GM12878 (cell line): Measurements from ENCODE around the gene NDUFB4.

Source experiments
- CHD1 ChIP-seq: IDR thresholded peaks from 2 replicates; pipeline ENCODE4 v1.6.1; 2012; ENCODE audit warnings: low read depth, low read length, improper control_type of control experiment
- CTCF ChIP-seq, 3 experiments: IDR thresholded peaks in 2 of 3; conservative IDR thresholded peaks in 1 of 3; 2 replicates each; pipeline ENCODE4 v1.5.1; 2011; ENCODE audit warnings: low read depth in 3 of 3, low read length in 3 of 3, mild to moderate bottlenecking in 3 of 3, control low read depth in 2 of 3, moderate library complexity in 2 of 3, inconsistent platforms in 1 of 3, mixed read lengths in 1 of 3; ENCODE audit not compliant: control insufficient read depth in 2 of 3, insufficient read depth in 1 of 3; ENCODE audit errors: extremely low read depth in 1 of 3
- EGR1 ChIP-seq, 2 experiments: IDR thresholded peaks; 1 replicate in 1 of 2; 2 replicates in 1 of 2; pipeline ENCODE4 v1.6.1; 2011 to 2012; ENCODE audit warnings: low read depth in 2 of 2, low read length in 2 of 2, borderline replicate concordance in 1 of 2, mild to moderate bottlenecking in 1 of 2, moderate library complexity in 1 of 2
- FOXM1 ChIP-seq: IDR thresholded peaks from 2 replicates; pipeline ENCODE4 v1.6.1; 2012; ENCODE audit warnings: low read depth, mild to moderate bottlenecking, inconsistent platforms, low read length, moderate library complexity
- GABPA ChIP-seq: IDR thresholded peaks from 2 replicates; pipeline ENCODE4 v1.6.1; 2014; ENCODE audit warnings: antibody characterized with exemption, low read depth, mild to moderate bottlenecking, inconsistent platforms
- GATAD2B ChIP-seq: fragments of 450-650 bp; conservative IDR thresholded peaks from 2 replicates; pipeline ENCODE4 v1.6.1; 2017; ENCODE audit warnings: low read depth, mild to moderate bottlenecking, moderate library complexity
- MTA2 ChIP-seq: fragments of 450-650 bp; IDR thresholded peaks from 2 replicates; pipeline ENCODE4 v1.6.1; 2016; ENCODE audit warnings: low read depth, mild to moderate bottlenecking, moderate library complexity
- SIX5 ChIP-seq: IDR thresholded peaks from 2 replicates; pipeline ENCODE4 v1.6.1; 2011; ENCODE audit warnings: mild to moderate bottlenecking, low read depth, low read length, moderate library complexity; ENCODE audit not compliant: severe bottlenecking
- SP1 ChIP-seq: IDR thresholded peaks from one replicate; pipeline ENCODE4 v1.6.1; 2011; ENCODE audit warnings: low read depth, low read length
- ZBTB33 ChIP-seq: fragments of 450-650 bp; IDR thresholded peaks from 2 replicates; pipeline ENCODE4 v1.6.1; 2017; ENCODE audit warnings: mild to moderate bottlenecking

- no peak for TF ChIP-seq GATAD2B
- no peak for TF ChIP-seq FOXM1
- no peak for TF ChIP-seq SP1
- TF ChIP-seq CHD1, result no peak
- TF ChIP-seq EGR1 (IDR thresholded peaks at IDR 0.05; ENCODE audit: borderline replicate concordance in 1 of 2, low read depth in 2 of 2, low read length in 2 of 2), result no peak
- no peak for TF ChIP-seq CTCF (IDR thresholded peaks at IDR 0.05 in 2 of 3, conservative IDR thresholded peaks at IDR 0.05 in 1 of 3; ENCODE audit: control insufficient read depth in 2 of 3, extremely low read depth in 1 of 3, insufficient read depth in 1 of 3, low read depth in 3 of 3, low read length in 3 of 3)
- TF ChIP-seq MTA2, result no peak
- no peak for TF ChIP-seq ZBTB33
- no peak for TF ChIP-seq GABPA
- no peak for TF ChIP-seq SIX5
These were observed 8.7 kb upstream of the NDUFB4 start for GRCh38 chr3:120587332-120587975.
